Cardiac muscle cell (in vitro differentiated cells and primary cell): ENCODE results near the gene GARIN1A. TPM values are rescaled to one million over a fixed set of nuclear protein-coding genes. Genes with fewer than 3 reads are reported as not detected.
A peak's percentile ranks its signal among the peaks of the same experiment; 100 is the strongest.
"Not testable (repeated sequence)": the region's sequence is repeated elsewhere in the genome, so short reads cannot be mapped to it uniquely, and the experiment has no call there.

Experiments used
- DNase-seq, 2 donors: peaks; one replicate each; pipeline versions ENCODE4 v3.0.0 to v3.0.0-alpha.2; 2010 to 2017; ENCODE audit warnings: low read depth in 1 of 2, low spot score in 1 of 2
- H3K27ac ChIP-seq: fragments of 200-600 bp; sonication (generic); 2 replicates; pipeline ENCODE4 v1.5.1; 2016
- H3K27me3 ChIP-seq: fragments of 200-600 bp; sonication (generic); 2 replicates; pipeline ENCODE4 v1.6.0; 2016; ENCODE audit warnings: control low read depth
- H3K36me3 ChIP-seq: fragments of 200-600 bp; sonication (generic); 2 replicates; pipeline ENCODE4 v1.5.1; 2016; ENCODE audit warnings: control low read depth
- H3K4me1 ChIP-seq: fragments of 200-600 bp; sonication (generic); 2 replicates; pipeline ENCODE4 v1.8.1; 2017; ENCODE audit warnings: low read depth, mild to moderate bottlenecking, mixed run types
- H3K4me3 ChIP-seq: fragments of 200-600 bp; sonication (generic); 2 replicates; pipeline ENCODE4 v1.5.1; 2016; ENCODE audit warnings: mild to moderate bottlenecking
- H3K9me3 ChIP-seq: fragments of 200-600 bp; sonication (generic); 2 replicates; pipeline ENCODE4 v1.5.1; 2017; ENCODE audit warnings: low read depth, mild to moderate bottlenecking, control low read depth
- CTCF ChIP-seq: IDR thresholded peaks from 2 replicates; pipeline ENCODE4 v1.5.1; 2012; ENCODE audit warnings: low read depth, mild to moderate bottlenecking, low read length
- polyA plus RNA-seq: library from polyadenylated mRNA; unstranded; fragments of >200 nt; fragmentation: Nextera tagmentation; extraction: Ambion mirVana; gene quantifications from 2 replicates; pipeline ENCODE4 v1.2.1, GENCODE V29; 2016
- total RNA-seq: library from RNA; depleted of rRNA; stranded (reverse); fragments of >200 nt; gene quantifications from 2 replicates; pipeline ENCODE4 v1.2.3, GENCODE V29; 2016

The GARIN1A gene
- total and polyA plus RNA-seq, 2 experiments from 2014 or later: 0.45 to 0.83 TPM

- no peak overlapping the region for H3K4me3 ChIP-seq
- no peak overlapping the region for H3K27ac ChIP-seq
- no peaks in the 10 kb centered on the region for H3K27me3 ChIP-seq
- no peak for DNase-seq
- no peaks in the 10 kb centered on the region for H3K4me1 ChIP-seq
- no peaks in the 10 kb centered on the region for H3K36me3 ChIP-seq
- H3K9me3 ChIP-seq: no peaks in the 10 kb centered on the region
- TF ChIP-seq CTCF: no peak
Observed at GRCh38 chr7:128660596-128660995, 11.5 kb upstream of the GARIN1A start.

GRCh38 chr7:128661446-128661845, 10.6 kb upstream of the GARIN1A start:
- Histone ChIP-seq H3K4me1 (no peaks in the 10 kb centered on the region), H3K27ac (no peak overlapping the region), H3K36me3 (no peaks in the 10 kb centered on the region), H3K27me3 (no peaks in the 10 kb centered on the region), H3K4me3 (no peak overlapping the region), H3K9me3 (no peaks in the 10 kb centered on the region)
- DNase-seq: no peak
- TF ChIP-seq CTCF: no peak

- H3K4me3 ChIP-seq: no peak overlapping the region
- no peaks in the 10 kb centered on the region for H3K9me3 ChIP-seq
- H3K27me3 ChIP-seq: no peaks in the 10 kb centered on the region
- H3K27ac ChIP-seq: no peak overlapping the region
- H3K36me3 ChIP-seq: no peaks in the 10 kb centered on the region
- no peak for TF ChIP-seq CTCF
- H3K4me1 ChIP-seq: no peaks in the 10 kb centered on the region
- no peak for DNase-seq
Observed at GRCh38 chr7:128662091-128662490, 10.0 kb upstream of the GARIN1A start.

- H3K4me1 ChIP-seq, H3K27me3 ChIP-seq, H3K9me3 ChIP-seq: not testable (repeated sequence)
Observed at GRCh38 chr7:128663223-128663622, 8.9 kb upstream of the GARIN1A start.

GRCh38 chr7:128665057-128665456, 7.0 kb upstream of the GARIN1A start:
- H3K4me3 ChIP-seq: no peak overlapping the region
- TF ChIP-seq CTCF: no peak
- H3K36me3 ChIP-seq: no peaks in the 10 kb centered on the region
- no peaks in the 10 kb centered on the region for H3K4me1 ChIP-seq
- no peaks in the 10 kb centered on the region for H3K9me3 ChIP-seq
- H3K27ac ChIP-seq: no peak overlapping the region
- no peaks in the 10 kb centered on the region for H3K27me3 ChIP-seq
- DNase-seq: no peak

More at GRCh38 chr7:128663223-128663622, 8.9 kb upstream of the GARIN1A start:
- H3K4me3 ChIP-seq, H3K36me3 ChIP-seq, DNase-seq, H3K27ac ChIP-seq: not testable (repeated sequence)

- DNase-seq: peak in 1 of 2 donors; percentile 25
- no peak overlapping the region for H3K27ac ChIP-seq
- no peaks in the 10 kb centered on the region for H3K27me3 ChIP-seq
Observed at GRCh38 chr7:128666200-128666599, 5.9 kb upstream of the GARIN1A start.

More at GRCh38 chr7:128666200-128666599, 5.9 kb upstream of the GARIN1A start:
- Histone ChIP-seq H3K36me3 (peaks cover 3% of the 10 kb centered on the region), H3K4me1 (no peaks in the 10 kb centered on the region), H3K9me3 (no peaks in the 10 kb centered on the region), H3K4me3 (no peak overlapping the region)
- TF ChIP-seq CTCF: peak; percentile 22
